ENCODE measurements around the gene PBRM1. TPM values are rescaled to one million over a fixed set of nuclear protein-coding genes. Genes with fewer than 3 reads are reported as not detected.

The PBRM1 gene
- total and polyA plus RNA-seq, 4 donors: 7.1 to 65.7 (median 38.7) TPM

DNA sequence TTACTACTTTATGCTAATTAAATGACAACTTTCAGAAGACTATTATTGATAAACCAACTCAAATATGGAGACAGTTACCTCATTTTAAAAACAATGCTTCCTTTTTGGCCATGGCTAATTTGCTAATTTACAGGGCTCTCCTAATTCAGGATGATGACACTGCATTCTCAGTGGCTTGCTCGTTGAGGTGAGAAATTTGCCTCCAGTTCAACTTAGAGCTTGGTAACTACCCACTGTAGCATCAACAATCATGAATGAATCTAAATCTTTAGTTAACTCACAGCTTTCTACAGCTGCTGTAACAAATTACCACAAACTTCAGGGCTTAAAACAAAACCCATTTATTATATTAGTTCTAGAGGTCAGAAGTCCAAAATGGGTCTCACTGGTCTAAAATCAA, 14.0 kb downstream of the PBRM1 start:
- Histone ChIP-seq H3K4me3 (ENCODE audit: low read depth in 1 of 3, low read length in 3 of 3) (no peak overlapping the region), H3K4me1 (ENCODE audit: control insufficient read depth in 4 of 4, insufficient read depth in 4 of 4, low read length in 3 of 4) (no peaks in the 10 kb centered on the region), H3K9ac (ENCODE audit: low read depth in 1 of 2, low read length in 2 of 2) (no peak overlapping the region), H3K36me3 (ENCODE audit: control insufficient read depth in 4 of 4, insufficient read depth in 3 of 4, low read depth in 1 of 4, low read length in 3 of 4) (peaks cover 5 to 43% (median 34%) of the 10 kb centered on the region in 4 donors), H3K9me3 (ENCODE audit: control insufficient read depth in 4 of 4, low read length in 3 of 4) (no peaks in the 10 kb centered on the region), H3K27me3 (ENCODE audit: control insufficient read depth in 4 of 4, insufficient read depth in 4 of 4, low read length in 3 of 4) (no peaks in the 10 kb centered on the region), H3K27ac (ENCODE audit: low read depth in 1 of 2, low read length in 2 of 2) (no peak overlapping the region)
- DNase-seq (ENCODE audit: low spot score): no peak
- TF ChIP-seq FOXA1 (IDR thresholded peaks at IDR 0.05): no peak
- no peak for TF ChIP-seq EGR1 (IDR thresholded peaks at IDR 0.05; ENCODE audit: low read depth in 2 of 2)
- no peak for TF ChIP-seq NR2F2 (IDR thresholded peaks at IDR 0.05)
- TF ChIP-seq, protein P1, sequence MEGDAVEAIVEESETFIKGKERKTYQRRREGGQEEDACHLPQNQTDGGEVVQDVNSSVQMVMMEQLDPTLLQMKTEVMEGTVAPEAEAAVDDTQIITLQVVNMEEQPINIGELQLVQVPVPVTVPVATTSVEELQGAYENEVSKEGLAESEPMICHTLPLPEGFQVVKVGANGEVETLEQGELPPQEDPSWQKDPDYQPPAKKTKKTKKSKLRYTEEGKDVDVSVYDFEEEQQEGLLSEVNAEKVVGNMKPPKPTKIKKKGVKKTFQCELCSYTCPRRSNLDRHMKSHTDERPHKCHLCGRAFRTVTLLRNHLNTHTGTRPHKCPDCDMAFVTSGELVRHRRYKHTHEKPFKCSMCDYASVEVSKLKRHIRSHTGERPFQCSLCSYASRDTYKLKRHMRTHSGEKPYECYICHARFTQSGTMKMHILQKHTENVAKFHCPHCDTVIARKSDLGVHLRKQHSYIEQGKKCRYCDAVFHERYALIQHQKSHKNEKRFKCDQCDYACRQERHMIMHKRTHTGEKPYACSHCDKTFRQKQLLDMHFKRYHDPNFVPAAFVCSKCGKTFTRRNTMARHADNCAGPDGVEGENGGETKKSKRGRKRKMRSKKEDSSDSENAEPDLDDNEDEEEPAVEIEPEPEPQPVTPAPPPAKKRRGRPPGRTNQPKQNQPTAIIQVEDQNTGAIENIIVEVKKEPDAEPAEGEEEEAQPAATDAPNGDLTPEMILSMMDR (IDR thresholded peaks at IDR 0.05; ENCODE audit: low read depth, low read length, missing input control): no peak
- TF ChIP-seq FOXA2 (IDR thresholded peaks at IDR 0.05): no peak
- no peak for TF ChIP-seq HNF4A (conservative IDR thresholded peaks at IDR 0.05)
- TF ChIP-seq, protein P2, sequence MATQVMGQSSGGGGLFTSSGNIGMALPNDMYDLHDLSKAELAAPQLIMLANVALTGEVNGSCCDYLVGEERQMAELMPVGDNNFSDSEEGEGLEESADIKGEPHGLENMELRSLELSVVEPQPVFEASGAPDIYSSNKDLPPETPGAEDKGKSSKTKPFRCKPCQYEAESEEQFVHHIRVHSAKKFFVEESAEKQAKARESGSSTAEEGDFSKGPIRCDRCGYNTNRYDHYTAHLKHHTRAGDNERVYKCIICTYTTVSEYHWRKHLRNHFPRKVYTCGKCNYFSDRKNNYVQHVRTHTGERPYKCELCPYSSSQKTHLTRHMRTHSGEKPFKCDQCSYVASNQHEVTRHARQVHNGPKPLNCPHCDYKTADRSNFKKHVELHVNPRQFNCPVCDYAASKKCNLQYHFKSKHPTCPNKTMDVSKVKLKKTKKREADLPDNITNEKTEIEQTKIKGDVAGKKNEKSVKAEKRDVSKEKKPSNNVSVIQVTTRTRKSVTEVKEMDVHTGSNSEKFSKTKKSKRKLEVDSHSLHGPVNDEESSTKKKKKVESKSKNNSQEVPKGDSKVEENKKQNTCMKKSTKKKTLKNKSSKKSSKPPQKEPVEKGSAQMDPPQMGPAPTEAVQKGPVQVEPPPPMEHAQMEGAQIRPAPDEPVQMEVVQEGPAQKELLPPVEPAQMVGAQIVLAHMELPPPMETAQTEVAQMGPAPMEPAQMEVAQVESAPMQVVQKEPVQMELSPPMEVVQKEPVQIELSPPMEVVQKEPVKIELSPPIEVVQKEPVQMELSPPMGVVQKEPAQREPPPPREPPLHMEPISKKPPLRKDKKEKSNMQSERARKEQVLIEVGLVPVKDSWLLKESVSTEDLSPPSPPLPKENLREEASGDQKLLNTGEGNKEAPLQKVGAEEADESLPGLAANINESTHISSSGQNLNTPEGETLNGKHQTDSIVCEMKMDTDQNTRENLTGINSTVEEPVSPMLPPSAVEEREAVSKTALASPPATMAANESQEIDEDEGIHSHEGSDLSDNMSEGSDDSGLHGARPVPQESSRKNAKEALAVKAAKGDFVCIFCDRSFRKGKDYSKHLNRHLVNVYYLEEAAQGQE (IDR thresholded peaks at IDR 0.05): no peak
- no peak for TF ChIP-seq RAD21 (IDR thresholded peaks at IDR 0.05)
- 75% methylated on average over 1 of the region's 1 CpG for WGBS

DNA sequence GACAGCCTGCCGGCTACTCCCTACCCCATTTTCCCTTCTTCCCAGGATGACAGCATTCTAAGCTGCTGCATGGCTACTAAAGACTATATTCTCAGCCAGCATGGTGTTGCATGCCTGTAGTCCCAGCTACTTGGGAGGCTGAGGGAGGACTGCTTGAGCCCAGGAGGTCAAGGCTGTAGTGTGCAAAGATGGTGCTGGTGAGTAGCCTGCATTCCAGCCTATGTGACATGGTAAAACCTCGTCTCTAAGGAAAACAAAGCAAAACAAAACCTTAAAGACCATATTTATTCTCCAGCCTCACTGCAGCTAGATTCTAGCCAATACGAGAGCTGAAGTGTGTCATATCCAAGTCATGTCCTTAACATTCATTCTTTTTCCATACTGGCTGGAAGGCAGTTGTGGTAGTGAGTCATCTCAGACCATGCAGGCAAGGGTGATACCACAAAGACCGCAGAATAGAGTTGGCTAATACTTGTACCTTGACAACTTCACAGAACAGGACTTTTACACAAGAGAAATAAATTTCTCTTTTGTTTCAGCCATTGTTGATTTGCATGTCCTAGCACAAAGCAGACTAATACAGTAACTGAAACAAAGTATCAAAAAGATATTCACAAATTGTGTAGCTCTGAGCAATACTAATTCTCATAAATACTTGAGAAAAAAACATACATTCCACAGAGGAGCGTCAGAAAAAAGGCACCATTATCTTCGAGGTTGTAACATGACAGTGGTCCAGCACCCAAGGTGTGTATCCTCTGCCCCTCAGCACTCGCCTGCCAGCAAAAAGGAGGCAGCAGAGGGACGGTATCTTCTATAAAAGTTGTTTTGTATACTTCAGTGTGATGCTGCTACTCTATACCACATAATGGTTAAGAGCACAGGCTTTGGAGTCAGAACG, 14.8 kb downstream of the PBRM1 start:
- H3K4me3 ChIP-seq (ENCODE audit: low read depth in 1 of 3, low read length in 3 of 3): no peak overlapping the region
- H3K27ac ChIP-seq (ENCODE audit: low read depth in 1 of 2, low read length in 2 of 2): no peak overlapping the region
- 86% methylated on average over 9 of the region's 9 CpGs for WGBS
- no peak overlapping the region for H3K9ac ChIP-seq (ENCODE audit: low read depth in 1 of 2, low read length in 2 of 2)
- H3K36me3 ChIP-seq (ENCODE audit: control insufficient read depth in 4 of 4, insufficient read depth in 3 of 4, low read depth in 1 of 4, low read length in 3 of 4): peaks cover 7 to 40% (median 33%) of the 10 kb centered on the region in 4 donors
- no peaks in the 10 kb centered on the region for H3K27me3 ChIP-seq (ENCODE audit: control insufficient read depth in 4 of 4, insufficient read depth in 4 of 4, low read length in 3 of 4)
- H3K9me3 ChIP-seq (ENCODE audit: control insufficient read depth in 4 of 4, low read length in 3 of 4): no peaks in the 10 kb centered on the region
- no peak for DNase-seq (ENCODE audit: low spot score)
- H3K4me1 ChIP-seq (ENCODE audit: control insufficient read depth in 4 of 4, insufficient read depth in 4 of 4, low read length in 3 of 4): no peaks in the 10 kb centered on the region
- no peak for TF ChIP-seq YY1 (IDR thresholded peaks at IDR 0.05)
- TF ChIP-seq, protein P3, sequence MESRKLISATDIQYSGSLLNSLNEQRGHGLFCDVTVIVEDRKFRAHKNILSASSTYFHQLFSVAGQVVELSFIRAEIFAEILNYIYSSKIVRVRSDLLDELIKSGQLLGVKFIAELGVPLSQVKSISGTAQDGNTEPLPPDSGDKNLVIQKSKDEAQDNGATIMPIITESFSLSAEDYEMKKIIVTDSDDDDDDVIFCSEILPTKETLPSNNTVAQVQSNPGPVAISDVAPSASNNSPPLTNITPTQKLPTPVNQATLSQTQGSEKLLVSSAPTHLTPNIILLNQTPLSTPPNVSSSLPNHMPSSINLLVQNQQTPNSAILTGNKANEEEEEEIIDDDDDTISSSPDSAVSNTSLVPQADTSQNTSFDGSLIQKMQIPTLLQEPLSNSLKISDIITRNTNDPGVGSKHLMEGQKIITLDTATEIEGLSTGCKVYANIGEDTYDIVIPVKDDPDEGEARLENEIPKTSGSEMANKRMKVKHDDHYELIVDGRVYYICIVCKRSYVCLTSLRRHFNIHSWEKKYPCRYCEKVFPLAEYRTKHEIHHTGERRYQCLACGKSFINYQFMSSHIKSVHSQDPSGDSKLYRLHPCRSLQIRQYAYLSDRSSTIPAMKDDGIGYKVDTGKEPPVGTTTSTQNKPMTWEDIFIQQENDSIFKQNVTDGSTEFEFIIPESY (IDR thresholded peaks at IDR 0.05): no peak
- no peak for TF ChIP-seq FOXA2 (IDR thresholded peaks at IDR 0.05)
- TF ChIP-seq RXRA (IDR thresholded peaks at IDR 0.05): no peak
- no peak for TF ChIP-seq JUND (IDR thresholded peaks at IDR 0.05)
- no peak for TF ChIP-seq GABPA (IDR thresholded peaks at IDR 0.05 in 1 of 2, conservative IDR thresholded peaks at IDR 0.05 in 1 of 2)
- TF ChIP-seq RAD21 (IDR thresholded peaks at IDR 0.05): no peak
- TF ChIP-seq, protein P2 (IDR thresholded peaks at IDR 0.05): no peak
- TF ChIP-seq HNF4G (IDR thresholded peaks at IDR 0.05): no peak
- no peak for TF ChIP-seq FOXA1 (IDR thresholded peaks at IDR 0.05)
- TF ChIP-seq, protein P4, sequence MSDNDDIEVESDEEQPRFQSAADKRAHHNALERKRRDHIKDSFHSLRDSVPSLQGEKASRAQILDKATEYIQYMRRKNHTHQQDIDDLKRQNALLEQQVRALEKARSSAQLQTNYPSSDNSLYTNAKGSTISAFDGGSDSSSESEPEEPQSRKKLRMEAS (IDR thresholded peaks at IDR 0.05): no peak
- no peak for TF ChIP-seq SP1 (IDR thresholded peaks at IDR 0.05)
- no peak for TF ChIP-seq TAF1 (conservative IDR thresholded peaks at IDR 0.05)
- TF ChIP-seq, protein P5, sequence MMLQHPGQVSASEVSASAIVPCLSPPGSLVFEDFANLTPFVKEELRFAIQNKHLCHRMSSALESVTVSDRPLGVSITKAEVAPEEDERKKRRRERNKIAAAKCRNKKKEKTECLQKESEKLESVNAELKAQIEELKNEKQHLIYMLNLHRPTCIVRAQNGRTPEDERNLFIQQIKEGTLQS (IDR thresholded peaks at IDR 0.05): no peak
- TF ChIP-seq NR2F2 (IDR thresholded peaks at IDR 0.05): no peak
- TF ChIP-seq EGR1 (IDR thresholded peaks at IDR 0.05; ENCODE audit: low read depth in 2 of 2): no peak

Data from liver (tissue), 9 donors.